B cell (primary cell): ENCODE measurements around the gene SPPL2B. TPM values are rescaled to one million over a fixed set of nuclear protein-coding genes. Genes with fewer than 3 reads are reported as not detected.
A peak's percentile ranks its signal among the peaks of the same experiment; 100 is the strongest.

Source experiments
- ATAC-seq: fragments of 200-7000 bp; cut with Tn5 transposase; one replicate; pipeline ENCODE4 v1.10.0; 2021; ENCODE audit warnings: low read depth, mild to moderate bottlenecking, moderate number of reproducible peaks, moderate library complexity
- CTCF ChIA-PET: fragments of 350-600 bp; sonication (Branson Sonifier 250); formaldehyde crosslinking; loops from one replicate; lab custom pipeline; 2021; ENCODE audit warnings: antibody characterized with exemption, inconsistent platforms; lab: Charles Lee
- POLR2A ChIA-PET: fragments of 350-600 bp; sonication (Branson Sonifier 250); formaldehyde crosslinking; loops from one replicate; lab custom pipeline; 2021; ENCODE audit warnings: antibody characterized with exemption; lab: Charles Lee
- DNase-seq: peaks from one replicate; pipeline ENCODE4 v3.0.0; 2013
- H2AFZ ChIP-seq: 2 replicates; pipeline ENCODE4 v1.6.1; 2012; ENCODE audit warnings: mild to moderate bottlenecking, low read depth, low read length; ENCODE audit not compliant: insufficient read depth, poor library complexity, severe bottlenecking
- H3K27ac ChIP-seq, 2 donors: 1 replicate in 1 of 2; 2 replicates in 1 of 2; pipeline ENCODE4 v1.5.1; 2012 to 2013; ENCODE audit warnings: low read length in 2 of 2, mild to moderate bottlenecking in 2 of 2, moderate library complexity in 1 of 2
- H3K27me3 ChIP-seq, 4 experiments: fragments of 200-600 bp in 1 of 4; sonication (generic) in 1 of 4; replicated peaks in 1 of 4; 1 replicate in 2 of 4; 2 replicates in 2 of 4; pipeline versions ENCODE4 v1.6.1 to v1.7.0; 2013 to 2016; ENCODE audit warnings: low read length in 3 of 4, mild to moderate bottlenecking in 2 of 4, mixed read lengths in 1 of 4, moderate library complexity in 1 of 4; ENCODE audit not compliant: insufficient read depth in 4 of 4, control insufficient read depth in 3 of 4; ENCODE audit errors: control extremely low read depth in 1 of 4
- H3K36me3 ChIP-seq, 2 experiments: replicated peaks in 1 of 2; 1 replicate in 1 of 2; 2 replicates in 1 of 2; pipeline versions ENCODE4 v1.6.1 to v1.7.1; 2013; ENCODE audit warnings: low read length in 1 of 2; ENCODE audit not compliant: insufficient read depth in 2 of 2, control insufficient read depth in 1 of 2; ENCODE audit errors: control extremely low read depth in 1 of 2, extremely low read depth in 1 of 2
- H3K4me1 ChIP-seq, 2 donors: fragments of 200-600 bp in 1 of 2; sonication (generic) in 1 of 2; 1 replicate in 1 of 2; 2 replicates in 1 of 2; pipeline versions ENCODE4 v1.5.1 to v1.6.1; 2013 to 2017; ENCODE audit warnings: low read length in 2 of 2; ENCODE audit not compliant: control insufficient read depth in 2 of 2, insufficient read depth in 2 of 2
- H3K4me2 ChIP-seq: replicated peaks from 2 replicates; pipeline ENCODE3; 2012; ENCODE audit warnings: mild to moderate bottlenecking, low read depth, low read length; ENCODE audit not compliant: poor library complexity, severe bottlenecking
- H3K4me3 ChIP-seq, 5 experiments: fragments of 200-600 bp in 1 of 5; sonication (generic) in 1 of 5; 1 replicate in 3 of 5; 2 replicates in 2 of 5; pipeline versions ENCODE4 v1.5.1 to v1.7.0; 2011 to 2016; ENCODE audit warnings: low read length in 4 of 5, mild to moderate bottlenecking in 4 of 5, low read depth in 2 of 5, control low read depth in 1 of 5, moderate library complexity in 1 of 5; ENCODE audit not compliant: insufficient read depth in 1 of 5; ENCODE audit errors: control extremely low read depth in 1 of 5, extremely low read depth in 1 of 5
- H3K79me2 ChIP-seq: fragments of 200-600 bp; sonication (generic); one replicate; pipeline ENCODE4 v1.6.0; 2016; ENCODE audit warnings: low read length; ENCODE audit not compliant: control insufficient read depth, insufficient read depth
- H3K9ac ChIP-seq: fragments of 200-600 bp; sonication (generic); 2 replicates; pipeline ENCODE4 v1.6.1; 2017; ENCODE audit warnings: mild to moderate bottlenecking, low read length, moderate library complexity
- H3K9me3 ChIP-seq, 3 donors: one replicate each; pipeline versions ENCODE4 v1.6.1 to v1.7.1; 2013; ENCODE audit warnings: low read length in 2 of 3; ENCODE audit not compliant: control insufficient read depth in 2 of 3, insufficient read depth in 1 of 3; ENCODE audit errors: control extremely low read depth in 1 of 3
- H4K20me1 ChIP-seq: 2 replicates; pipeline ENCODE4 v1.6.0; 2012; ENCODE audit warnings: mild to moderate bottlenecking, low read length; ENCODE audit not compliant: insufficient read depth, control insufficient read depth, poor library complexity, severe bottlenecking
- H3K27ac Mint-ChIP-seq: one replicate; pipeline ENCODE4 v1.8.0; 2021; ENCODE audit warnings: mixed read lengths
- H3K27me3 Mint-ChIP-seq: one replicate; pipeline ENCODE4 v1.8.0; 2021; ENCODE audit warnings: mixed read lengths
- H3K4me1 Mint-ChIP-seq: one replicate; pipeline ENCODE4 v1.8.0; 2021; ENCODE audit warnings: mixed read lengths
- H3K4me3 Mint-ChIP-seq: one replicate; pipeline ENCODE4 v1.8.0; 2021; ENCODE audit warnings: mixed read lengths
- H3K9me3 Mint-ChIP-seq: one replicate; pipeline ENCODE4 v1.8.0; 2022; ENCODE audit warnings: mixed read lengths; ENCODE audit not compliant: insufficient read depth
- CTCF ChIP-seq: fragments of 200-600 bp; IDR thresholded peaks from one replicate; pipeline ENCODE4 v1.8.0; 2022; ENCODE audit warnings: antibody characterized with exemption, mild to moderate bottlenecking
- EZH2 ChIP-seq: IDR thresholded peaks from 2 replicates; pipeline ENCODE4 v1.6.1; 2012; ENCODE audit warnings: borderline replicate concordance, low read depth, mild to moderate bottlenecking, moderate library complexity, low read length; ENCODE audit not compliant: insufficient read depth, poor library complexity, severe bottlenecking
- WGBS: methylation state at CpG from one replicate; pipeline ENCODE4 v1.1.5; 2013; ENCODE audit warnings: missing lambda C conversion rate; ENCODE audit not compliant: insufficient coverage; 5-methylcytosine and 5-hydroxymethylcytosine counted together
- intact Hi-C: fragments of 100-400 bp; cut with micrococcal nuclease; formaldehyde crosslinking; loops from one replicate; pipeline ENCODE4 v1.10.0; 2022
- polyA plus RNA-seq: library from polyadenylated mRNA; depleted of rRNA; stranded (reverse); fragments of >200 nt; gene quantifications from 2 replicates; pipeline ENCODE4 v1.2.3, GENCODE V29; 2012
- total RNA-seq, 2 donors: library from RNA; stranded (reverse); fragments of 120-200 nt in 1 of 2; gene quantifications; 1 replicate in 1 of 2; 2 replicates in 1 of 2; pipeline versions ENCODE4 v1.2.3 to v1.2.4, GENCODE V29; 2013 to 2022

SPPL2B gene
- total and polyA plus RNA-seq, 2 donors (not counting 1 experiment from before 2014, with no cell fraction given): 415 to 479 TPM

DNA sequence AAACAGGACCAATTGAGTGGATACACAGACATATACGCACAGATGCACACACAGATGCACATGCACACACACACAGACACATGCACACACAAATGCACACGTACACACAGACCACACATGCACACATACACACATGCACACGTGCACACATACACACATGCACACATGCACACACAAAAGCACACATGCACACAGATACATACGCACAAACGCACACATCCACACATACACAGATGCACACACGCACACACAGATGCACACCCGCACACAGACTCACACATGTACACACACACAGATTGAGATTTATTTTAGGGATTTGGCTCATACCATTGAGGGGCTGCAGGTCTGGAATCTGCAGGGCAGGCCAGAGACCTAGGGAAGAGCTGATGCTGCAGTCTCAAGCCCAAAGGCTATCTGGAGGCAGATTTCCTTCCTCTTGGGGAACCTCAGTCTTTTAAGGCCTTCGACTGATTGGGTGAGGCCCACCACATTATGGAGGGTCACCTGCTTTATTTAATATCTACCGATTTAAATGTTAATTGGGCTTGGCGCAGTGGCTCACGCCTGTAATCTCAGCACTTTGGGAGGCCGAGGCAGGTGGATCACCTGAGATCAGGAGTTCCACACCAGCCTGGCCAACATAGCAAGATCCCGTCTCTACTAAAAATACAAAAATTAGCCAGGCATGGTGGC lies 54.2 kb downstream of the SPPL2B start:
- H3K36me3 ChIP-seq: no peaks in the 10 kb centered on the region
- H3K27ac Mint-ChIP-seq: peak overlapping the region; percentile 21
- TF ChIP-seq CTCF (no peak), EZH2 (no peak)
- H4K20me1 ChIP-seq: no peaks in the 10 kb centered on the region
- ATAC-seq: no peak
- no peak overlapping the region for H3K9ac ChIP-seq
- H3K4me3 Mint-ChIP-seq: no peak overlapping the region
- peaks cover 0 to 5% (median 0%) of the 10 kb centered on the region in 4 experiments for H3K27me3 ChIP-seq
- peaks cover 10% of the 10 kb centered on the region for H3K4me1 Mint-ChIP-seq
- H3K27me3 Mint-ChIP-seq: no peaks in the 10 kb centered on the region
- no peaks in the 10 kb centered on the region for H3K79me2 ChIP-seq
- H2AFZ ChIP-seq: no peak overlapping the region
- H3K9me3 Mint-ChIP-seq: peaks cover 2% of the 10 kb centered on the region
- peaks cover 0 to 32% (median 12%) of the 10 kb centered on the region in 3 donors for H3K9me3 ChIP-seq
- 95% methylated on average over 9 of the region's 13 CpGs for WGBS
- ChIA-PET POLR2A (interaction anchor here (0.7 kb wide), 2 partner anchors 26 to 148 kb away, joined by 3 to 9 read pairs; no protein-coding TSS in a partner anchor), CTCF (interaction anchor here (1.9 to 2.4 kb wide), 2 partner anchors 11 to 67 kb away, joined by 5 to 22 read pairs; no protein-coding TSS in a partner anchor)
- DNase-seq: no peak
- peaks cover 6 to 11% of the 10 kb centered on the region in 2 donors for H3K4me1 ChIP-seq
- H3K27ac ChIP-seq: no peak overlapping the region
- intact Hi-C loops: no loop called here
- no peak overlapping the region for H3K4me2 ChIP-seq
- no peak overlapping the region for H3K4me3 ChIP-seq
